ENCODE data around the gene GPALPP1.

The GPALPP1 gene

DNA sequence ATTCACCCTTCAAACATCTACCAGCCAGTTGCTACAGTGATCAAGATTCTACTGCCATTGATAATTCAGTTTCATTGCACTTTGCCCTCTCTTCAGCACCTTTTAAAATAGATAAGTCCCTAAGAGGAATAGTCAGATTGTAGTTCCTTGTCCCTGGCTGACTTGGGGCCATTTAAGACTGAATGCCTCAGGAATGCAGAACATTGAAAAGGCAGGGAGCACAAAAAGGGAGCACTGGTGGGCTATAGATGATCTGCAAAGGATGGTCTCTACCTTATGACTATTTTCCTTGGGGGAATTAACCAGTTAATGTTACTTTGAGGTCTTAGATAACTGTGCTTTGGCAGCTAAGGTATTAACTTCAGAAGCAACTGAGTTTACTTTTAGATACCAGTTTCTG lies 46.9 kb downstream of the GPALPP1 start:
- Histone ChIP-seq H3K27ac (ENCODE audit: low read length) (no peak overlapping the region), H2AFZ (ENCODE audit: low read length) (no peak overlapping the region), H3K4me3 (ENCODE audit: low read length) (no peak overlapping the region), H3K9me2 (replicated peaks; ENCODE audit: insufficient read depth, low read length) (no peaks in the 10 kb centered on the region), H3K4me2 (ENCODE audit: low read depth, low read length) (no peak overlapping the region), H3K4me1 (ENCODE audit: low read length) (no peaks in the 10 kb centered on the region), H3K79me2 (ENCODE audit: low read length) (no peaks in the 10 kb centered on the region), H4K20me1 (ENCODE audit: insufficient read depth, low read length) (no peaks in the 10 kb centered on the region), H3K9me3 (replicated peaks; ENCODE audit: insufficient read depth, low read length) (no peaks in the 10 kb centered on the region), H3K36me3 (replicated peaks; ENCODE audit: insufficient read depth, low read length) (no peaks in the 10 kb centered on the region), H3K27me3 (replicated peaks; ENCODE audit: insufficient read depth, low read length) (no peaks in the 10 kb centered on the region), H3K9ac (ENCODE audit: low read length) (no peak overlapping the region), H3F3A (ENCODE audit: insufficient read depth, low read length) (no peaks in the 10 kb centered on the region)
- no peak for DNase-seq
- TF ChIP-seq, protein P1, sequence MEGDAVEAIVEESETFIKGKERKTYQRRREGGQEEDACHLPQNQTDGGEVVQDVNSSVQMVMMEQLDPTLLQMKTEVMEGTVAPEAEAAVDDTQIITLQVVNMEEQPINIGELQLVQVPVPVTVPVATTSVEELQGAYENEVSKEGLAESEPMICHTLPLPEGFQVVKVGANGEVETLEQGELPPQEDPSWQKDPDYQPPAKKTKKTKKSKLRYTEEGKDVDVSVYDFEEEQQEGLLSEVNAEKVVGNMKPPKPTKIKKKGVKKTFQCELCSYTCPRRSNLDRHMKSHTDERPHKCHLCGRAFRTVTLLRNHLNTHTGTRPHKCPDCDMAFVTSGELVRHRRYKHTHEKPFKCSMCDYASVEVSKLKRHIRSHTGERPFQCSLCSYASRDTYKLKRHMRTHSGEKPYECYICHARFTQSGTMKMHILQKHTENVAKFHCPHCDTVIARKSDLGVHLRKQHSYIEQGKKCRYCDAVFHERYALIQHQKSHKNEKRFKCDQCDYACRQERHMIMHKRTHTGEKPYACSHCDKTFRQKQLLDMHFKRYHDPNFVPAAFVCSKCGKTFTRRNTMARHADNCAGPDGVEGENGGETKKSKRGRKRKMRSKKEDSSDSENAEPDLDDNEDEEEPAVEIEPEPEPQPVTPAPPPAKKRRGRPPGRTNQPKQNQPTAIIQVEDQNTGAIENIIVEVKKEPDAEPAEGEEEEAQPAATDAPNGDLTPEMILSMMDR (IDR thresholded peaks at IDR 0.05; ENCODE audit: low read length) = no peak
- TF ChIP-seq EZH2 (optimal IDR thresholded peaks at IDR 0.05; ENCODE audit: low read depth, low read length) = no peak
- no peak for TF ChIP-seq EZH2phosphoT487 (IDR thresholded peaks at IDR 0.05; ENCODE audit: low read length)

DNA sequence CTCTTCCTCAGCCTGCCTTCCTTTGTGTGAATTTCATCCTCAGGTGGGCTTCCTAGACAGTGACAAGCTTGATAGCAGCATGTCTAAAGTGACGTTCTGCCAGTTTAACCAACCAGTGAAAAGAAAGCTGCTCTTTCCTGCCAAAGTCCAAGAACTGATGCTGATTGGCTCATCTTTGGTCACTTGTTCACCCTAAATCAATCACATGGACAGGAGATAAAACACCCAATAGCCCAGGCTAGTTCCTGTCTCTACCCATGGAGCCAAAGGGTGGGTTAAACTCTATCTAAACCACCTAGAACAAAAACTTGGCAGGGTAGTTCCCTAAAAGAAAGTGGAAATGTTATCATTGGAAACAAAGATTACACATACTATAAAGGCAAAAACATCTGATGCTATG lies 50.8 kb downstream of the GPALPP1 start:
- Histone ChIP-seq H3K27me3 (replicated peaks; ENCODE audit: insufficient read depth, low read length) (no peaks in the 10 kb centered on the region), H2AFZ (ENCODE audit: low read length) (no peak overlapping the region), H4K20me1 (ENCODE audit: insufficient read depth, low read length) (no peaks in the 10 kb centered on the region), H3K4me3 (ENCODE audit: low read length) (no peak overlapping the region), H3K79me2 (ENCODE audit: low read length) (no peaks in the 10 kb centered on the region), H3K9me2 (replicated peaks; ENCODE audit: insufficient read depth, low read length) (no peaks in the 10 kb centered on the region), H3K4me2 (ENCODE audit: low read depth, low read length) (no peak overlapping the region), H3K27ac (ENCODE audit: low read length) (no peak overlapping the region), H3F3A (ENCODE audit: insufficient read depth, low read length) (no peaks in the 10 kb centered on the region), H3K9me3 (replicated peaks; ENCODE audit: insufficient read depth, low read length) (no peaks in the 10 kb centered on the region), H3K9ac (ENCODE audit: low read length) (no peak overlapping the region), H3K36me3 (replicated peaks; ENCODE audit: insufficient read depth, low read length) (no peaks in the 10 kb centered on the region), H3K4me1 (ENCODE audit: low read length) (no peaks in the 10 kb centered on the region)
- DNase-seq = no peak
- TF ChIP-seq EZH2 (optimal IDR thresholded peaks at IDR 0.05; ENCODE audit: low read depth, low read length) (no peak), EZH2phosphoT487 (IDR thresholded peaks at IDR 0.05; ENCODE audit: low read length) (no peak)
- TF ChIP-seq, protein P1 (IDR thresholded peaks at IDR 0.05; ENCODE audit: low read length) = no peak

DNA sequence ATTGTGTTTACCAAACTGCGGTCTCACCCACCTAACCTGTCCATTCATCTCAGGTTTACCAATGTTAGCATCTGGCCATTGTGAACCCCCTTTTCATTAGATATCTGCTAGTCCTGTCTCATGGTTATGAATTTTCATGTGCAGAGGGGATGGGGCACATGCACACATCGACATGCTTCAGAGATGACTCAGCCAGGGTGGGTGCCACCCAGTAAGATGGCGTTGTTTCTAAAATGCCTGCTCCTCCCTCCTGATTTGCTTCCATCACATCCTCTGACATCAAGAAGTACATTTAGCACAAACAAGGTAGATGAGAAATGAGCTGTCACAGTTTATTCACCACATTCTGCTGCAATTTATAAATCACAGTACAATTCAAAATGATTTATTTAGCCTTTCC lies 51.3 kb downstream of the GPALPP1 start:
- Histone ChIP-seq H3K4me2 (ENCODE audit: low read depth, low read length) (no peak overlapping the region), H3F3A (ENCODE audit: insufficient read depth, low read length) (no peaks in the 10 kb centered on the region), H2AFZ (ENCODE audit: low read length) (no peak overlapping the region), H3K36me3 (replicated peaks; ENCODE audit: insufficient read depth, low read length) (no peaks in the 10 kb centered on the region), H3K4me1 (ENCODE audit: low read length) (no peaks in the 10 kb centered on the region), H3K9me2 (replicated peaks; ENCODE audit: insufficient read depth, low read length) (no peaks in the 10 kb centered on the region), H3K27ac (ENCODE audit: low read length) (no peak overlapping the region), H3K79me2 (ENCODE audit: low read length) (no peaks in the 10 kb centered on the region), H3K27me3 (replicated peaks; ENCODE audit: insufficient read depth, low read length) (no peaks in the 10 kb centered on the region), H3K9ac (ENCODE audit: low read length) (no peak overlapping the region), H3K9me3 (replicated peaks; ENCODE audit: insufficient read depth, low read length) (no peaks in the 10 kb centered on the region), H3K4me3 (ENCODE audit: low read length) (no peak overlapping the region), H4K20me1 (ENCODE audit: insufficient read depth, low read length) (no peaks in the 10 kb centered on the region)
- TF ChIP-seq, protein P1 (IDR thresholded peaks at IDR 0.05; ENCODE audit: low read length) = no peak
- DNase-seq = no peak
